ENCODE measurements around the gene NUCB1. TPM values are rescaled to one million over a fixed set of nuclear protein-coding genes. Genes with fewer than 3 reads are reported as not detected.
A peak's percentile ranks its signal among the peaks of the same experiment; 100 is the strongest.
"Not testable (repeated sequence)": the region's sequence is repeated elsewhere in the genome, so short reads cannot be mapped to it uniquely, and the experiment has no call there.

NUCB1 gene
- total RNA-seq, 1 experiment from 2014 or later, result 142 TPM

- H3K36me3 ChIP-seq (ENCODE audit: control insufficient read depth, insufficient read depth, low read length), result no peaks in the 10 kb centered on the region
- no peak overlapping the region for H3K4me3 ChIP-seq (ENCODE audit: low read depth, low read length)
- Mint-ChIP-seq H3K27ac (ENCODE audit: unreplicated experiment) (peak overlapping the region; percentile 37), H3K4me1 (ENCODE audit: low read depth, unreplicated experiment) (peaks cover 20% of the 10 kb centered on the region), H3K9me3 (ENCODE audit: unreplicated experiment) (no peaks in the 10 kb centered on the region), H3K36me3 (ENCODE audit: insufficient read depth, unreplicated experiment) (peaks cover 34% of the 10 kb centered on the region), H3K4me3 (ENCODE audit: unreplicated experiment) (no peak overlapping the region), H3K27me3 (ENCODE audit: insufficient read depth, unreplicated experiment) (no peaks in the 10 kb centered on the region)
- ChIA-PET CTCF (no interaction called here), POLR2A (interaction anchor here (0.6 kb wide), 1 partner anchor 14 kb away, joined by 6 read pairs; no protein-coding TSS in a partner anchor)
- peaks cover 24% of the 10 kb centered on the region for H3K4me1 ChIP-seq
- no TSS peak for BruUV-seq (replicated peaks)
- no peaks in the 10 kb centered on the region for H3K27me3 ChIP-seq (replicated peaks; ENCODE audit: control insufficient read depth, insufficient read depth, low read length)
- H3K9me3 ChIP-seq, result no peaks in the 10 kb centered on the region
- intact Hi-C loops (cut with micrococcal nuclease; ENCODE audit: unreplicated experiment), result no loop called here
- DNase-seq, result no peak
- TF ChIP-seq CTCF (IDR thresholded peaks at IDR 0.05; ENCODE audit: insufficient read depth in 1 of 2, low read depth in 1 of 2, low read length in 1 of 2, severe bottlenecking in 1 of 2, unreplicated experiment in 1 of 2), result no peak
Measured at GRCh38 chr19:48897181-48897580, 2.9 kb upstream of the NUCB1 start.

DNA sequence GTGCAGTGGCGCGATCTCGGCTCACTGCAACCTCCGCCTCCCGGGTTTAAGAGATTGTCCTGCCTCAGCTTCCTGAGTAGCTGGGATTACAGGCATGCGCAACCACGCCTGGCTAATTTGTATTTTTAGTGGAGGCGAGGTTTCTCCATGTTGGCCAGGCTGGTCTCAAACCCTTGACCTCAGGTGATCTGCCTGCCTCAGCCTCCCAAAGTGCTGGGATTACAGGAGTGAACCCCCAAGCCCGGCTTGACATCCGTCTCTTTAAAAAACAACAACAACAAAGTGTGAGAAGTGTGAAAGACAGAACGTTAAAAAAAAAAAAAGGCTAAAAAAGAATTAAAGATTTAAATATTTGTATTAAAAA lies 744 bp upstream of the NUCB1 start:
- peaks cover 28% of the 10 kb centered on the region for H3K36me3 Mint-ChIP-seq (ENCODE audit: insufficient read depth, unreplicated experiment)
- DNase-seq; H3K9me3 ChIP-seq; H3K9me3 Mint-ChIP-seq (ENCODE audit: unreplicated experiment); BruUV-seq (replicated peaks); intact Hi-C loops (cut with micrococcal nuclease; ENCODE audit: unreplicated experiment); H3K27me3 ChIP-seq (replicated peaks; ENCODE audit: control insufficient read depth, insufficient read depth, low read length); H3K27me3 Mint-ChIP-seq (ENCODE audit: insufficient read depth, unreplicated experiment); H3K36me3 ChIP-seq (ENCODE audit: control insufficient read depth, insufficient read depth, low read length): not testable (repeated sequence)
- H3K4me3 Mint-ChIP-seq (ENCODE audit: unreplicated experiment), result peak overlapping the region; percentile 92
- peak overlapping the region; percentile 76 for H3K4me3 ChIP-seq (ENCODE audit: low read depth, low read length)
- CTCF ChIA-PET, result interaction anchor here (0.6 to 1.9 kb wide), 11 partner anchors 19 to 198 kb away, joined by 3 to 12 read pairs (median 5); partner anchors contain the start of genes GYS1 and RUVBL2
- H3K4me1 Mint-ChIP-seq (ENCODE audit: low read depth, unreplicated experiment), result peaks cover 13% of the 10 kb centered on the region
- H3K4me1 ChIP-seq, result 0 out of 2 replicates have a peak, but pooled peaks cover 13% of the 10 kb centered on the region
- H3K27ac Mint-ChIP-seq (ENCODE audit: unreplicated experiment), result peak overlapping the region; percentile 89
- POLR2A ChIA-PET, result interaction anchor here (0.6 to 1.6 kb wide), 13 partner anchors 12 to 97 kb away, joined by 3 to 16 read pairs (median 7); partner anchors contain the start of genes BAX, DHDH, GYS1 and PPP1R15A

- Mint-ChIP-seq H3K36me3 (ENCODE audit: insufficient read depth, unreplicated experiment) (peaks cover 41% of the 10 kb centered on the region), H3K27me3 (ENCODE audit: insufficient read depth, unreplicated experiment) (no peaks in the 10 kb centered on the region), H3K9me3 (ENCODE audit: unreplicated experiment) (no peaks in the 10 kb centered on the region), H3K4me3 (ENCODE audit: unreplicated experiment) (peak overlapping the region; percentile 92), H3K27ac (ENCODE audit: unreplicated experiment) (peak overlapping the region; percentile 89), H3K4me1 (ENCODE audit: low read depth, unreplicated experiment) (peaks cover 13% of the 10 kb centered on the region)
- no peak for DNase-seq
- ChIA-PET POLR2A (interaction anchor here (0.6 to 1.6 kb wide), 14 partner anchors 22 to 96 kb away, joined by 3 to 16 read pairs (median 4); partner anchors contain the start of genes BAX, DHDH, GYS1 and PPP1R15A), CTCF (interaction anchor here (0.7 to 1.9 kb wide), 9 partner anchors 32 to 197 kb away, joined by 4 to 12 read pairs (median 6); partner anchors contain the start of gene DHDH)
- Histone ChIP-seq H3K4me3 (ENCODE audit: low read depth, low read length) (peak overlapping the region; percentile 76), H3K27me3 (replicated peaks; ENCODE audit: control insufficient read depth, insufficient read depth, low read length) (no peaks in the 10 kb centered on the region), H3K9me3 (no peaks in the 10 kb centered on the region), H3K36me3 (ENCODE audit: control insufficient read depth, insufficient read depth, low read length) (0 out of 2 replicates have a peak, but pooled peaks cover 2% of the 10 kb centered on the region), H3K4me1 (0 out of 2 replicates have a peak, but pooled peaks cover 13% of the 10 kb centered on the region)
- TF ChIP-seq CTCF (IDR thresholded peaks at IDR 0.05; ENCODE audit: insufficient read depth in 1 of 2, low read depth in 1 of 2, low read length in 1 of 2, severe bottlenecking in 1 of 2, unreplicated experiment in 1 of 2), result no peak
- intact Hi-C loops (cut with micrococcal nuclease; ENCODE audit: unreplicated experiment), result loop anchor here (1.0 to 2.0 kb wide), 4 partner anchors 27 to 63 kb away; partner anchors contain the start of genes BAX and DHDH
- BruUV-seq (replicated peaks), result TSS peak; percentile 86
Measured at GRCh38 chr19:48900477-48901406, 630 bp downstream of the NUCB1 start.

GRCh38 chr19:48902291-48902690 lies 2.2 kb downstream of the NUCB1 start:
- DNase-seq; POLR2A ChIA-PET; H3K4me3 Mint-ChIP-seq (ENCODE audit: unreplicated experiment); H3K27me3 Mint-ChIP-seq (ENCODE audit: insufficient read depth, unreplicated experiment); intact Hi-C loops (cut with micrococcal nuclease; ENCODE audit: unreplicated experiment); CTCF ChIA-PET; H3K36me3 ChIP-seq (ENCODE audit: control insufficient read depth, insufficient read depth, low read length); H3K4me1 Mint-ChIP-seq (ENCODE audit: low read depth, unreplicated experiment); H3K27me3 ChIP-seq (replicated peaks; ENCODE audit: control insufficient read depth, insufficient read depth, low read length); H3K9me3 Mint-ChIP-seq (ENCODE audit: unreplicated experiment); H3K9me3 ChIP-seq; H3K4me3 ChIP-seq (ENCODE audit: low read depth, low read length); H3K27ac Mint-ChIP-seq (ENCODE audit: unreplicated experiment); BruUV-seq (replicated peaks): not testable (repeated sequence)
- H3K36me3 Mint-ChIP-seq (ENCODE audit: insufficient read depth, unreplicated experiment), result peaks cover 48% of the 10 kb centered on the region
- H3K4me1 ChIP-seq, result peaks cover 14% of the 10 kb centered on the region

DNA sequence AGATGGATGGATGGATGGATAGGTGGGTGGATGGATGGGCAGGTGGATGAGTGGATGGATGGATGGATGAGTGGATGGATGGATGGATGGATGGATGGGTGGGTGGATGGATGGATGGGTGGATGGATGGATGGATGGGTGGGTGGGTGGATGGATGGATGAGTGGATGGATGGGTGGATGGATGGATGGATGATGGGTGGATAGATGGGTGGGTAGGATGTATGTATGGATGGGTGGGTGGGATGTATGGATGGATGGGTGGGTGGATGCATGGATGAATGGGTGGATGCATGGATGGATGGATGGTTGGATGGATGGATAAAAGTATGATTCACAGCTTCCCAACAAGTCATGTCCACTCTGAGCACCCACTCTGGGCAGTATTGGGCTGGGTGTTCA lies 3.7 kb downstream of the NUCB1 start:
- BruUV-seq (replicated peaks); CTCF ChIA-PET; H3K27me3 ChIP-seq (replicated peaks; ENCODE audit: control insufficient read depth, insufficient read depth, low read length); H3K27me3 Mint-ChIP-seq (ENCODE audit: insufficient read depth, unreplicated experiment); H3K4me3 ChIP-seq (ENCODE audit: low read depth, low read length); H3K9me3 Mint-ChIP-seq (ENCODE audit: unreplicated experiment); H3K36me3 ChIP-seq (ENCODE audit: control insufficient read depth, insufficient read depth, low read length); H3K4me3 Mint-ChIP-seq (ENCODE audit: unreplicated experiment); H3K27ac Mint-ChIP-seq (ENCODE audit: unreplicated experiment); H3K9me3 ChIP-seq; intact Hi-C loops (cut with micrococcal nuclease; ENCODE audit: unreplicated experiment); POLR2A ChIA-PET; DNase-seq: not testable (repeated sequence)
- Mint-ChIP-seq H3K36me3 (ENCODE audit: insufficient read depth, unreplicated experiment) (peaks cover 57% of the 10 kb centered on the region), H3K4me1 (ENCODE audit: low read depth, unreplicated experiment) (peaks cover 16% of the 10 kb centered on the region)
- H3K4me1 ChIP-seq, result peaks cover 29% of the 10 kb centered on the region
